HepG2 (cell line): Measurements from ENCODE around the gene HDDC3. TPM values are rescaled to one million over a fixed set of nuclear protein-coding genes. Genes with fewer than 3 reads are reported as not detected.

Source experiments
- AKAP8 ChIP-seq: sonication (generic); formaldehyde crosslinking; IDR thresholded peaks from 2 replicates; pipeline ENCODE4 v1.5.1; 2020; ENCODE audit warnings: mild to moderate bottlenecking, missing genetic modification reagents
- CEBPB ChIP-seq: IDR thresholded peaks from 2 replicates; pipeline ENCODE4 v1.6.1; 2011; ENCODE audit warnings: low read depth, low read length, improper control_type of control experiment, borderline replicate concordance
- CHCHD3 ChIP-seq: sonication (generic); formaldehyde crosslinking; IDR thresholded peaks from 2 replicates; pipeline ENCODE4 v1.8.0; 2022; ENCODE audit warnings: mild to moderate bottlenecking, missing genetic modification reagents, moderate library complexity
- ELF3 ChIP-seq: IDR thresholded peaks from 2 replicates; pipeline ENCODE4 v1.6.1; 2016; ENCODE audit warnings: missing genetic modification reagents, missing compliant biosample characterization
- MEIS1 ChIP-seq: sonication (generic); formaldehyde crosslinking; IDR thresholded peaks from 2 replicates; pipeline ENCODE4 v1.9.0; 2021; ENCODE audit warnings: mild to moderate bottlenecking, missing genetic modification reagents, moderate library complexity, borderline replicate concordance
- MYC ChIP-seq: sonication (generic); formaldehyde crosslinking; IDR thresholded peaks from 2 replicates; pipeline ENCODE4 v1.9.0; 2021; ENCODE audit warnings: missing genetic modification reagents, borderline replicate concordance
- PHF8 ChIP-seq: sonication (generic); formaldehyde crosslinking; IDR thresholded peaks from 2 replicates; pipeline ENCODE4 v1.5.0; 2020; ENCODE audit warnings: missing genetic modification reagents
- SRY ChIP-seq: sonication (generic); formaldehyde crosslinking; IDR thresholded peaks from 2 replicates; pipeline ENCODE4 v1.8.0; 2022; ENCODE audit warnings: mild to moderate bottlenecking, missing genetic modification reagents
- TARDBP ChIP-seq: sonication (generic); formaldehyde crosslinking; IDR thresholded peaks from 2 replicates; pipeline ENCODE4 v1.8.0; 2022; ENCODE audit warnings: mild to moderate bottlenecking, missing genetic modification reagents
- ZMAT3 ChIP-seq: sonication (generic); formaldehyde crosslinking; conservative IDR thresholded peaks from 2 replicates; pipeline ENCODE4 v1.7.0; 2021; ENCODE audit warnings: missing genetic modification reagents
- ZNF10 ChIP-seq: sonication (generic); formaldehyde crosslinking; IDR thresholded peaks from 2 replicates; pipeline ENCODE4 v1.4.0; 2020; ENCODE audit warnings: mild to moderate bottlenecking, low read depth, missing genetic modification reagents, borderline replicate concordance
- ZNF558 ChIP-seq: sonication (generic); formaldehyde crosslinking; IDR thresholded peaks from 2 replicates; pipeline ENCODE4 v1.9.0; 2022; ENCODE audit warnings: mild to moderate bottlenecking, missing genetic modification reagents, borderline replicate concordance
- ZNF598 ChIP-seq: sonication (generic); formaldehyde crosslinking; IDR thresholded peaks from 2 replicates; pipeline ENCODE4 v1.5.1; 2020; ENCODE audit warnings: mild to moderate bottlenecking, missing genetic modification reagents, borderline replicate concordance
- ZNF674 ChIP-seq: sonication (generic); formaldehyde crosslinking; IDR thresholded peaks from 2 replicates; pipeline ENCODE4 v1.5.0; 2020; ENCODE audit warnings: low read depth, mild to moderate bottlenecking, missing genetic modification reagents
- ZNF720 ChIP-seq: sonication (generic); formaldehyde crosslinking; IDR thresholded peaks from 2 replicates; pipeline ENCODE4 v1.4.0; 2020; ENCODE audit warnings: missing genetic modification reagents
- ZNF747 ChIP-seq: sonication (generic); formaldehyde crosslinking; IDR thresholded peaks from 2 replicates; pipeline ENCODE4 v1.8.1; 2023; ENCODE audit warnings: missing genetic modification reagents, mild to moderate bottlenecking, borderline replicate concordance
- ZNF768 ChIP-seq: sonication (generic); formaldehyde crosslinking; IDR thresholded peaks from 2 replicates; pipeline ENCODE4 v1.4.0; 2020; ENCODE audit warnings: missing genetic modification reagents
- ZNF878 ChIP-seq: sonication (generic); formaldehyde crosslinking; IDR thresholded peaks from 2 replicates; pipeline ENCODE4 v1.8.1; 2023; ENCODE audit warnings: mild to moderate bottlenecking, missing genetic modification reagents, moderate library complexity
- ZSCAN31 ChIP-seq: sonication (generic); formaldehyde crosslinking; IDR thresholded peaks from 2 replicates; pipeline ENCODE4 v1.5.0; 2020; ENCODE audit warnings: low read depth, mild to moderate bottlenecking, missing genetic modification reagents
- polyA plus RNA-seq, 8 experiments: library from polyadenylated mRNA; depleted of rRNA in 3 of 8; stranded (reverse) in 7 of 8; unstranded in 1 of 8; fragments of >200 nt; fragmentation: Illumina TruSeq in 4 of 8; extraction: Trizol in 4 of 8; gene quantifications; 2 replicates each; pipeline versions ENCODE4 v1.2.1 to v1.2.3, GENCODE V29; 2011 to 2016; ENCODE audit warnings: low read depth in 4 of 8, missing spikeins in 1 of 8, mixed read lengths in 1 of 8; ENCODE audit not compliant: insufficient read depth in 1 of 8
- total RNA-seq, 5 experiments: library from RNA; depleted of rRNA; stranded (reverse); fragments of >200 nt; fragmentation: Illumina TruSeq; extraction: Trizol; gene quantifications; 2 replicates each; pipeline ENCODE4 v1.2.3, GENCODE V29; 2016; ENCODE audit warnings: low read depth in 1 of 5
- TF ChIP-seq, protein P1 (sequence below): IDR thresholded peaks from 2 replicates; pipeline ENCODE4 v1.6.1; 2018; ENCODE audit warnings: missing genetic modification reagents
- TF ChIP-seq, protein P2 (sequence below): sonication (generic); formaldehyde crosslinking; conservative IDR thresholded peaks from 2 replicates; pipeline ENCODE4 v1.4.0; 2020; ENCODE audit warnings: missing genetic modification reagents
- TF ChIP-seq, protein P3 (sequence below): sonication (generic); formaldehyde crosslinking; IDR thresholded peaks from 2 replicates; pipeline ENCODE4 v1.5.0; 2020; ENCODE audit warnings: missing genetic modification reagents
- TF ChIP-seq, protein P4 (sequence below): IDR thresholded peaks from 2 replicates; pipeline ENCODE4 v1.6.1; 2016; ENCODE audit warnings: control low read depth
- TF ChIP-seq, protein P5 (sequence below): sonication (generic); formaldehyde crosslinking; IDR thresholded peaks from 2 replicates; pipeline ENCODE4 v1.8.1; 2023; ENCODE audit warnings: missing genetic modification reagents, inconsistent platforms, borderline replicate concordance

The HDDC3 gene
- total and polyA plus RNA-seq, 2 of the 13 experiments (the other 11 are each of a cell fraction or from before 2014, with no cell fraction given): 18.7 to 28.3 TPM

DNA sequence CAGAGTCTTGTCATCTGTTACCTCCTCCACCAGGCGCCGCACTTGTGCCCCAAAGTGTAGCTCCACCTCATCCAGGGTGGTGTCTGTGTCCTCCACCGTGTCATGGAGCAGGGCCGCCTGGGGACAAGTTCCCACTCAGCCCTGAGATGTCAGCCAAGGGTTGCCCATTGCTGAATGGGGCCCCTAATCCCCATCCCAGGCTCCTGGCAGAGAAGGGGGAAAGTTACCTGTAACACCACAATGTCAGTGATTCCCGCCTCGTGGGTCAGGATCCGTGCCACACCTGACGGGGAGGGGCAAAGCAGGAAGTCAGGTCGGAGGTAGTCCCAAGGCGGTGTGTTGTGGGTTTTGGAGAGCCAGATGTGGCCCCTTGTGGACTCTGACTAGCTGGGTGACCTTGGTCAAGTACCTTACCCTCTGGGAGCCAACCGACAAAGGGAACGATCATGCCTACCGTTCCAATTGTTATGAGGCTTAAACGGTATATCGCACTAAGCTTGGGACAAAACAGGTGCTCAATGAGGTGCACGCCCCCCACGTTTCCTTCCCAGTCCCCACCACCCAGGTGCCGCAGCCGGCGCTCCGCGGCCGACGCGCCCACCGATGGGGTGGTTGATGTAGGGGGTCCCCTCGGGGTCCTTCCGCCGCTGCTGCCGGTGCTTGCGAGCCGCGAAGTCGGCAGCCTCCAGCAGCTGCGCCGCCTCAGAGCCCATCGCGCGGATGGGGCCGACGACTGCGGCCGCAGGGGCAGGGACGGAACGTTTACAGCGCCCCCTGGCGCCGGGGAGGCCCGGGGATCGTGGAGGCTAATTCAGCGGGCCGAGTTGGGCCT lies at the start of gene HDDC3 (continued):
- TF ChIP-seq, protein P1, sequence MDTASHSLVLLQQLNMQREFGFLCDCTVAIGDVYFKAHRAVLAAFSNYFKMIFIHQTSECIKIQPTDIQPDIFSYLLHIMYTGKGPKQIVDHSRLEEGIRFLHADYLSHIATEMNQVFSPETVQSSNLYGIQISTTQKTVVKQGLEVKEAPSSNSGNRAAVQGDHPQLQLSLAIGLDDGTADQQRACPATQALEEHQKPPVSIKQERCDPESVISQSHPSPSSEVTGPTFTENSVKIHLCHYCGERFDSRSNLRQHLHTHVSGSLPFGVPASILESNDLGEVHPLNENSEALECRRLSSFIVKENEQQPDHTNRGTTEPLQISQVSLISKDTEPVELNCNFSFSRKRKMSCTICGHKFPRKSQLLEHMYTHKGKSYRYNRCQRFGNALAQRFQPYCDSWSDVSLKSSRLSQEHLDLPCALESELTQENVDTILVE (CRISPR knock-in tag): peak; percentile 62; the same call in 1 of the 2 replicates
- TF ChIP-seq SRY (CRISPR knock-in tag) (peak; percentile 69), ZSCAN31 (CRISPR knock-in tag) (no peak), MEIS1 (CRISPR knock-in tag) (no peak), TARDBP (peak; percentile 83), CHCHD3 (CRISPR knock-in tag) (peak; percentile 5; the same call in 1 of the 2 replicates), ZNF674 (CRISPR knock-in tag) (peak; percentile 36; the same call in 1 of the 2 replicates), ZNF558 (CRISPR knock-in tag) (no peak), ZNF598 (CRISPR knock-in tag) (no peak), PHF8 (CRISPR knock-in tag) (peak; percentile 91), CEBPB (no peak), ZNF720 (CRISPR knock-in tag) (no peak), ZNF768 (CRISPR knock-in tag) (0 out of 2 replicates have a peak, but pooled peaks have one; percentile 78), ZNF10 (no peak), MYC (CRISPR knock-in tag) (peak; percentile 79), ELF3 (CRISPR knock-in tag) (peak; percentile 51), ZNF747 (peak; percentile 80; the same call in 1 of the 2 replicates), AKAP8 (CRISPR knock-in tag) (peak; percentile 37; the same call in 1 of the 2 replicates), ZNF878 (CRISPR knock-in tag) (no peak), ZMAT3 (CRISPR knock-in tag) (peak; percentile 58; the same call in 1 of the 2 replicates)
- TF ChIP-seq, protein P2, sequence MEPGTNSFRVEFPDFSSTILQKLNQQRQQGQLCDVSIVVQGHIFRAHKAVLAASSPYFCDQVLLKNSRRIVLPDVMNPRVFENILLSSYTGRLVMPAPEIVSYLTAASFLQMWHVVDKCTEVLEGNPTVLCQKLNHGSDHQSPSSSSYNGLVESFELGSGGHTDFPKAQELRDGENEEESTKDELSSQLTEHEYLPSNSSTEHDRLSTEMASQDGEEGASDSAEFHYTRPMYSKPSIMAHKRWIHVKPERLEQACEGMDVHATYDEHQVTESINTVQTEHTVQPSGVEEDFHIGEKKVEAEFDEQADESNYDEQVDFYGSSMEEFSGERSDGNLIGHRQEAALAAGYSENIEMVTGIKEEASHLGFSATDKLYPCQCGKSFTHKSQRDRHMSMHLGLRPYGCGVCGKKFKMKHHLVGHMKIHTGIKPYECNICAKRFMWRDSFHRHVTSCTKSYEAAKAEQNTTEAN: peak; percentile 49
- TF ChIP-seq, protein P3, sequence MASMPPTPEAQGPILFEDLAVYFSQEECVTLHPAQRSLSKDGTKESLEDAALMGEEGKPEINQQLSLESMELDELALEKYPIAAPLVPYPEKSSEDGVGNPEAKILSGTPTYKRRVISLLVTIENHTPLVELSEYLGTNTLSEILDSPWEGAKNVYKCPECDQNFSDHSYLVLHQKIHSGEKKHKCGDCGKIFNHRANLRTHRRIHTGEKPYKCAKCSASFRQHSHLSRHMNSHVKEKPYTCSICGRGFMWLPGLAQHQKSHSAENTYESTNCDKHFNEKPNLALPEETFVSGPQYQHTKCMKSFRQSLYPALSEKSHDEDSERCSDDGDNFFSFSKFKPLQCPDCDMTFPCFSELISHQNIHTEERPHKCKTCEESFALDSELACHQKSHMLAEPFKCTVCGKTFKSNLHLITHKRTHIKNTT (CRISPR knock-in tag): no peak
- TF ChIP-seq, protein P4, sequence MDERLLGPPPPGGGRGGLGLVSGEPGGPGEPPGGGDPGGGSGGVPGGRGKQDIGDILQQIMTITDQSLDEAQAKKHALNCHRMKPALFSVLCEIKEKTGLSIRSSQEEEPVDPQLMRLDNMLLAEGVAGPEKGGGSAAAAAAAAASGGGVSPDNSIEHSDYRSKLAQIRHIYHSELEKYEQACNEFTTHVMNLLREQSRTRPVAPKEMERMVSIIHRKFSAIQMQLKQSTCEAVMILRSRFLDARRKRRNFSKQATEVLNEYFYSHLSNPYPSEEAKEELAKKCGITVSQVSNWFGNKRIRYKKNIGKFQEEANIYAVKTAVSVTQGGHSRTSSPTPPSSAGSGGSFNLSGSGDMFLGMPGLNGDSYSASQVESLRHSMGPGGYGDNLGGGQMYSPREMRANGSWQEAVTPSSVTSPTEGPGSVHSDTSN (CRISPR knock-in tag): no peak
- TF ChIP-seq, protein P5, sequence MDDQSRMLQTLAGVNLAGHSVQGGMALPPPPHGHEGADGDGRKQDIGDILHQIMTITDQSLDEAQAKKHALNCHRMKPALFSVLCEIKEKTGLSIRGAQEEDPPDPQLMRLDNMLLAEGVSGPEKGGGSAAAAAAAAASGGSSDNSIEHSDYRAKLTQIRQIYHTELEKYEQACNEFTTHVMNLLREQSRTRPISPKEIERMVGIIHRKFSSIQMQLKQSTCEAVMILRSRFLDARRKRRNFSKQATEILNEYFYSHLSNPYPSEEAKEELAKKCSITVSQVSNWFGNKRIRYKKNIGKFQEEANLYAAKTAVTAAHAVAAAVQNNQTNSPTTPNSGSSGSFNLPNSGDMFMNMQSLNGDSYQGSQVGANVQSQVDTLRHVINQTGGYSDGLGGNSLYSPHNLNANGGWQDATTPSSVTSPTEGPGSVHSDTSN (CRISPR knock-in tag): 0 out of 2 replicates have a peak, but pooled peaks have one; percentile 27
